Body of pancreas (tissue), 4 donors: ENCODE measurements around the gene ZEB2.

ENCODE experiments used
- CTCF ChIP-seq, 7 experiments: fragments of 450-650 bp in 4 of 7; fragments of 200-600 bp in 3 of 7; sonication (generic) in 3 of 7; IDR thresholded peaks; one replicate each; pipeline ENCODE4 v1.5.1; 2016 to 2019; ENCODE audit warnings: antibody characterized with exemption in 7 of 7
- POLR2A ChIP-seq, 3 donors: fragments of 450-650 bp; IDR thresholded peaks; one replicate each; pipeline ENCODE4 v1.6.1; 2016; ENCODE audit warnings: antibody characterized with exemption in 3 of 3, mild to moderate bottlenecking in 2 of 3

GRCh38 chr2:144519597-144519933 is 354 bp downstream of the ZEB2 start:
- TF ChIP-seq CTCF (IDR thresholded peaks at IDR 0.05) = no peak
- no peak for TF ChIP-seq POLR2A (IDR thresholded peaks at IDR 0.05)
